Measurements from ENCODE around the gene TM9SF2. TPM values are rescaled to one million over a fixed set of nuclear protein-coding genes. Genes with fewer than 3 reads are reported as not detected.

TM9SF2 gene
- total RNA-seq, 1 donor from 2014 or later: 118 TPM

DNA sequence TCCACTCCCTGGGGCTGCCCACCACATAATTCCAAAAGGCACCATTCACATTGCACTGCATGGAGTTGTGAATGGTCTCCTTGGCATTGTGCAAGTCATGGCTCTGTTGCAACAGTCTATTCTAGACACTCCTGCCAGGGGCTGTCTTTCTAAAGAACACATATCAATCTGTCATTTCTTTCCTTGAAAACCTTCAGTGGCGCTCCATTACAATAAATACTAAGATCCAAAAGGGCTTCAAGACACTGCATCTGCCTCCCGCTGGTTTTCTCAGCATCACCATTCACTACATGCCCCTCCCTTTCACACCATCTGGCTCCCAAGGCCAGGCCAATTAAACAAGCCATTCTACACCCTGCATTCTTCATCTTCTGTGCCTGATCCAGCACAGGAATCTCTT, 32.2 kb upstream of the TM9SF2 start:
- no peak overlapping the region for H3K4me3 ChIP-seq (ENCODE audit: insufficient read depth, low read depth, low read length)
- H3K9me3 Mint-ChIP-seq (ENCODE audit: unreplicated experiment): peaks cover 4% of the 10 kb centered on the region
- no peak overlapping the region for H3K9ac ChIP-seq (ENCODE audit: low read length)
- peaks cover 3% of the 10 kb centered on the region for H3K4me1 Mint-ChIP-seq (ENCODE audit: low read depth, unreplicated experiment)
- no peaks in the 10 kb centered on the region for H3K9me3 ChIP-seq (ENCODE audit: insufficient read depth, low read depth, low read length)
- H2AFZ ChIP-seq (ENCODE audit: low read depth, low read length): no peak overlapping the region
- H3K27me3 Mint-ChIP-seq (ENCODE audit: low read depth, unreplicated experiment): peaks cover 12% of the 10 kb centered on the region
- no peak overlapping the region for H3K4me3 Mint-ChIP-seq (ENCODE audit: unreplicated experiment)
- no peak overlapping the region for H3K4me2 ChIP-seq (ENCODE audit: low read length)
- H3K4me1 ChIP-seq (ENCODE audit: insufficient read depth, low read length): peaks cover 3% of the 10 kb centered on the region
- TF ChIP-seq, protein P1, sequence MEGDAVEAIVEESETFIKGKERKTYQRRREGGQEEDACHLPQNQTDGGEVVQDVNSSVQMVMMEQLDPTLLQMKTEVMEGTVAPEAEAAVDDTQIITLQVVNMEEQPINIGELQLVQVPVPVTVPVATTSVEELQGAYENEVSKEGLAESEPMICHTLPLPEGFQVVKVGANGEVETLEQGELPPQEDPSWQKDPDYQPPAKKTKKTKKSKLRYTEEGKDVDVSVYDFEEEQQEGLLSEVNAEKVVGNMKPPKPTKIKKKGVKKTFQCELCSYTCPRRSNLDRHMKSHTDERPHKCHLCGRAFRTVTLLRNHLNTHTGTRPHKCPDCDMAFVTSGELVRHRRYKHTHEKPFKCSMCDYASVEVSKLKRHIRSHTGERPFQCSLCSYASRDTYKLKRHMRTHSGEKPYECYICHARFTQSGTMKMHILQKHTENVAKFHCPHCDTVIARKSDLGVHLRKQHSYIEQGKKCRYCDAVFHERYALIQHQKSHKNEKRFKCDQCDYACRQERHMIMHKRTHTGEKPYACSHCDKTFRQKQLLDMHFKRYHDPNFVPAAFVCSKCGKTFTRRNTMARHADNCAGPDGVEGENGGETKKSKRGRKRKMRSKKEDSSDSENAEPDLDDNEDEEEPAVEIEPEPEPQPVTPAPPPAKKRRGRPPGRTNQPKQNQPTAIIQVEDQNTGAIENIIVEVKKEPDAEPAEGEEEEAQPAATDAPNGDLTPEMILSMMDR (IDR thresholded peaks at IDR 0.05; ENCODE audit: insufficient read depth, low read depth, low read length): no peak
- no peak for TF ChIP-seq EZH2 (IDR thresholded peaks at IDR 0.05; ENCODE audit: insufficient read depth, low read length)
- H3K27ac ChIP-seq (ENCODE audit: low read depth, low read length): no peak overlapping the region
- FAIRE-seq (no peak), DNase-seq (ENCODE audit: low read depth) (no peak)
- H3K27me3 ChIP-seq (ENCODE audit: insufficient read depth, low read length): peaks cover 2% of the 10 kb centered on the region
- no peaks in the 10 kb centered on the region for H3K79me2 ChIP-seq (ENCODE audit: insufficient read depth, low read length)
- H3K27ac Mint-ChIP-seq (ENCODE audit: unreplicated experiment): no peak overlapping the region
- H3K36me3 Mint-ChIP-seq (ENCODE audit: low read depth, unreplicated experiment): no peaks in the 10 kb centered on the region
- no peaks in the 10 kb centered on the region for H3K36me3 ChIP-seq (ENCODE audit: insufficient read depth, low read length)
- H4K20me1 ChIP-seq (ENCODE audit: insufficient read depth, low read length): no peaks in the 10 kb centered on the region

DNA sequence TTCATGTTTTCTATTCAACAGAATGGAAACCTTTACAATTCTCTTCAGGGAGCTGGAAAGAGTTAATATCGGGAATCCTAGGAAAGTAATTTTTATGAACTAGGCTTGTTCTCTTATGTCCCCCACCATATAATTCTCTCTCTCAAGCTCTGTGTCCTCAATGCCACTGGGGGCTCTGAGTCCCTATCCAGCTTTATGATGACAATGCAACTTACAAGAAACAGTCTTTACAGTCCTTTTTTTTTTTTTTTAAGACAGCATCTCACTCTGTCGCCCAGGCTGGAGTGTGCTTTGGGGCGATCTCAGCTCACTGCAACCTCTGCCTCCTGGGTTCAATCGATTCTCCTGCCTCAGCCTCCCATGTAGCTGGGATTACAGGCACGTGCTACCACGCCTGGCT, 31.2 kb upstream of the TM9SF2 start:
- peaks cover 3% of the 10 kb centered on the region for H3K4me1 Mint-ChIP-seq (ENCODE audit: low read depth, unreplicated experiment)
- Histone ChIP-seq H3K79me2 (ENCODE audit: insufficient read depth, low read length) (no peaks in the 10 kb centered on the region), H2AFZ (ENCODE audit: low read depth, low read length) (no peak overlapping the region), H3K27me3 (ENCODE audit: insufficient read depth, low read length) (no peaks in the 10 kb centered on the region), H3K4me2 (ENCODE audit: low read length) (no peak overlapping the region), H3K36me3 (ENCODE audit: insufficient read depth, low read length) (no peaks in the 10 kb centered on the region), H3K9me3 (ENCODE audit: insufficient read depth, low read depth, low read length) (no peaks in the 10 kb centered on the region), H4K20me1 (ENCODE audit: insufficient read depth, low read length) (no peaks in the 10 kb centered on the region), H3K4me3 (ENCODE audit: insufficient read depth, low read depth, low read length) (no peak overlapping the region), H3K4me1 (ENCODE audit: insufficient read depth, low read length) (peaks cover 3% of the 10 kb centered on the region), H3K9ac (ENCODE audit: low read length) (no peak overlapping the region), H3K27ac (ENCODE audit: low read depth, low read length) (no peak overlapping the region)
- H3K27me3 Mint-ChIP-seq (ENCODE audit: low read depth, unreplicated experiment): peaks cover 12% of the 10 kb centered on the region
- no peak overlapping the region for H3K4me3 Mint-ChIP-seq (ENCODE audit: unreplicated experiment)
- DNase-seq (ENCODE audit: low read depth) (no peak), FAIRE-seq (no peak)
- no peaks in the 10 kb centered on the region for H3K36me3 Mint-ChIP-seq (ENCODE audit: low read depth, unreplicated experiment)
- H3K27ac Mint-ChIP-seq (ENCODE audit: unreplicated experiment): no peak overlapping the region
- TF ChIP-seq EZH2 (IDR thresholded peaks at IDR 0.05; ENCODE audit: insufficient read depth, low read length): no peak
- TF ChIP-seq, protein P1 (IDR thresholded peaks at IDR 0.05; ENCODE audit: insufficient read depth, low read depth, low read length): no peak
- peaks cover 4% of the 10 kb centered on the region for H3K9me3 Mint-ChIP-seq (ENCODE audit: unreplicated experiment)

DNA sequence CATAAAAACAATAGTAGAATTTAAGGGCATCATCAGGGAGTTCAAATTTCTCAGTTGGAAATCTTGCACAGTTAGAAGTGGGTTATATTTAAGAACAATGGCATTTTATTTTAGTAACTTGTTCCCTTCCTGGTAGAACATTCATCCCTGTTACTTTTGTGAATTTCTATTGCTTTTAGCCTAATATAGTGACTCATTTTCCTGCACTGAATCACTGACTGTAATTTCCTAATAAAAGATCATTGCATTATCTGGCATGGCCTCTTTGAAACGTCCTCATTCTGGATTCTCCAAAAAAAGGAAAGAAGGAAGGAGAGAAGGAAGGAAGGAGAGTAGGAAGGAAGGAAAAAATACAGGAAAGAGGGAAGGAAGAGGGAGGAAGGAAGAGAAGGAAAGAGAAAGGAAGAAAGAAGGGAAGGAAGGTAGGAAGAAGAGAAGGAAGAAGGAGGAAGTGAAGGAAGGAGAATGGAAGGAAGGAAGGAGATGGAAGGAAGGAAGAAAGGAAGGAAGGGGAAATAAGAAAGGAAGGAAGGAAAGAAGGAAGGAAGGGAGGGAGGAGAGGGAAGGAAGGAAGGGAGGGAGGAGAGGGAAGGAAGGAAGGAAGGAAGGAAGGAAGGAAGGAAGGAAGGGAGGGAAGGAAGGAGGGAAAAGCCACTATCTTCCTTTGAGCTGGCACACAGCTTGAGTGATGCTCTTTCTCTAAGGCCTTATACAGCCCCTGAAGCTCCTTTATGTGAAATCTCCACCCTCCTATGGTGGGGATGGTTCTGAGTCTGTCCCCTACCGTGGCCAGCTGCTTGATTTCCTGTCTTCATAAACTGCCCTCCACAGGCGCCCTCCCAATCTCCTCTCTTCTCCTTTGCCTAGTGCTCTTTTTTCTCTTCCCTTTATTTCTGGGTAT, 29.8 kb upstream of the TM9SF2 start:
- H3K4me3 Mint-ChIP-seq (ENCODE audit: unreplicated experiment): peak overlapping the region; percentile 35
- TF ChIP-seq, protein P1 (IDR thresholded peaks at IDR 0.05; ENCODE audit: insufficient read depth, low read depth, low read length): no peak
- TF ChIP-seq EZH2 (IDR thresholded peaks at IDR 0.05; ENCODE audit: insufficient read depth, low read length): no peak
- Histone ChIP-seq H3K4me3 (ENCODE audit: insufficient read depth, low read depth, low read length) (no peak overlapping the region), H3K4me2 (ENCODE audit: low read length) (peak overlapping the region; percentile 11), H2AFZ (ENCODE audit: low read depth, low read length) (no peak overlapping the region), H3K9me3 (ENCODE audit: insufficient read depth, low read depth, low read length) (no peaks in the 10 kb centered on the region), H3K27me3 (ENCODE audit: insufficient read depth, low read length) (no peaks in the 10 kb centered on the region), H3K79me2 (ENCODE audit: insufficient read depth, low read length) (no peaks in the 10 kb centered on the region), H3K27ac (ENCODE audit: low read depth, low read length) (no peak overlapping the region), H4K20me1 (ENCODE audit: insufficient read depth, low read length) (no peaks in the 10 kb centered on the region), H3K4me1 (ENCODE audit: insufficient read depth, low read length) (peaks cover 3% of the 10 kb centered on the region), H3K9ac (ENCODE audit: low read length) (no peak overlapping the region), H3K36me3 (ENCODE audit: insufficient read depth, low read length) (no peaks in the 10 kb centered on the region)
- no peak for FAIRE-seq
- H3K27ac Mint-ChIP-seq (ENCODE audit: unreplicated experiment): no peak overlapping the region
- H3K4me1 Mint-ChIP-seq (ENCODE audit: low read depth, unreplicated experiment): peaks cover 3% of the 10 kb centered on the region
- H3K9me3 Mint-ChIP-seq (ENCODE audit: unreplicated experiment): peaks cover 4% of the 10 kb centered on the region
- no peak for DNase-seq (ENCODE audit: low read depth)
- H3K27me3 Mint-ChIP-seq (ENCODE audit: low read depth, unreplicated experiment): peaks cover 12% of the 10 kb centered on the region
- no peaks in the 10 kb centered on the region for H3K36me3 Mint-ChIP-seq (ENCODE audit: low read depth, unreplicated experiment)

Measured in astrocyte (in vitro differentiated cells and primary cell).